CD4-positive, CD25-positive, alpha-beta regulatory T cell (primary cell): Measurements from ENCODE around the gene PTPN12. TPM values are rescaled to one million over a fixed set of nuclear protein-coding genes. Genes with fewer than 3 reads are reported as not detected.
"Not testable (repeated sequence)": the region's sequence is repeated elsewhere in the genome, so short reads cannot be mapped to it uniquely, and the experiment has no call there.

Source experiments
- ATAC-seq, 2 donors: fragments of 150-1000 bp; cut with Tn5 transposase; one replicate each; pipeline ENCODE4 v1.10.0; 2021; ENCODE audit warnings: low read depth in 2 of 2, moderate number of reproducible peaks in 2 of 2, moderate library complexity in 1 of 2
- DNase-seq, 3 donors: peaks; one replicate each; pipeline versions ENCODE4 v3.0.0 to v3.0.0-alpha.2; 2012 to 2022; ENCODE audit warnings: mixed read lengths in 1 of 3
- H3K27ac ChIP-seq: one replicate; pipeline ENCODE4 v1.7.0; 2013; ENCODE audit warnings: mild to moderate bottlenecking, low read length; ENCODE audit not compliant: insufficient read depth, poor library complexity, severe bottlenecking
- H3K27me3 ChIP-seq: one replicate; pipeline ENCODE4 v1.7.0; 2013; ENCODE audit warnings: low read length; ENCODE audit not compliant: control insufficient read depth, insufficient read depth
- H3K36me3 ChIP-seq: one replicate; pipeline ENCODE4 v1.7.0; 2013; ENCODE audit warnings: mild to moderate bottlenecking, low read length, moderate library complexity; ENCODE audit not compliant: control insufficient read depth, insufficient read depth
- H3K4me1 ChIP-seq: 2 replicates; pipeline ENCODE4 v1.7.0; 2013; ENCODE audit warnings: mild to moderate bottlenecking, low read length; ENCODE audit not compliant: insufficient read depth, control insufficient read depth, poor library complexity, severe bottlenecking
- H3K4me3 ChIP-seq: one replicate; pipeline ENCODE4 v1.7.0; 2013; ENCODE audit warnings: low read depth, mild to moderate bottlenecking, low read length, moderate library complexity
- H3K9me3 ChIP-seq, 2 experiments: 1 replicate in 1 of 2; 2 replicates in 1 of 2; pipeline ENCODE4 v1.7.0; 2013; ENCODE audit warnings: low read length in 2 of 2, mild to moderate bottlenecking in 1 of 2, moderate library complexity in 1 of 2; ENCODE audit not compliant: control insufficient read depth in 2 of 2
- H3K27ac Mint-ChIP-seq, 3 donors: one replicate each; pipeline ENCODE4 v1.8.0; 2020 to 2022; ENCODE audit warnings: mild to moderate bottlenecking in 3 of 3, mixed read lengths in 3 of 3, moderate library complexity in 2 of 3
- H3K27me3 Mint-ChIP-seq: one replicate; pipeline ENCODE4 v1.8.0; 2022; ENCODE audit warnings: mild to moderate bottlenecking, mixed read lengths
- H3K36me3 Mint-ChIP-seq: one replicate; pipeline ENCODE4 v1.8.0; 2020; ENCODE audit warnings: mixed read lengths
- H3K4me1 Mint-ChIP-seq, 4 donors: one replicate each; pipeline ENCODE4 v1.8.0; 2020 to 2022; ENCODE audit warnings: mixed read lengths in 4 of 4, mild to moderate bottlenecking in 1 of 4
- H3K4me3 Mint-ChIP-seq, 4 donors: one replicate each; pipeline ENCODE4 v1.8.0; 2020 to 2022; ENCODE audit warnings: mild to moderate bottlenecking in 4 of 4, mixed read lengths in 4 of 4, moderate library complexity in 3 of 4
- H3K9me3 Mint-ChIP-seq, 7 donors: one replicate each; pipeline ENCODE4 v1.8.0; 2020 to 2022; ENCODE audit warnings: mixed read lengths in 7 of 7, mild to moderate bottlenecking in 3 of 7, moderate library complexity in 2 of 7
- polyA plus RNA-seq, 4 donors: library from polyadenylated mRNA; unstranded; fragments of 300-500 nt; fragmentation: Illumina TruSeq; gene quantifications; one replicate each; pipeline ENCODE4 v1.2.3, GENCODE V29; 2021
- total RNA-seq: library from RNA; stranded (reverse); gene quantifications from one replicate; pipeline ENCODE4 v1.2.3, GENCODE V29; 2022

Gene PTPN12
- total and polyA plus RNA-seq, 5 donors from 2014 or later, result 0.41 to 15.8 (median 0.57) TPM

- Mint-ChIP-seq H3K4me1 (peaks cover 0 to 4% (median 0%) of the 10 kb centered on the region in 4 donors), H3K27ac (no peak overlapping the region), H3K9me3 (no peaks in the 10 kb centered on the region), H3K27me3 (no peaks in the 10 kb centered on the region), H3K4me3 (no peak overlapping the region), H3K36me3 (peaks cover 15% of the 10 kb centered on the region)
- ATAC-seq, result no peak
- Histone ChIP-seq H3K4me1 (no peaks in the 10 kb centered on the region), H3K4me3 (no peak overlapping the region), H3K9me3 (no peaks in the 10 kb centered on the region), H3K36me3 (peaks cover 5% of the 10 kb centered on the region), H3K27ac (no peak overlapping the region), H3K27me3 (no peaks in the 10 kb centered on the region)
- DNase-seq, result no peak
These were observed 92.7 kb downstream of the PTPN12 start for GRCh38 chr7:77629797-77630196.

GRCh38 chr7:77631820-77632219, 94.7 kb downstream of the PTPN12 start:
- H3K4me3 ChIP-seq, result no peak overlapping the region
- no peaks in the 10 kb centered on the region for H3K9me3 Mint-ChIP-seq
- no peaks in the 10 kb centered on the region for H3K27me3 ChIP-seq
- no peak overlapping the region for H3K4me3 Mint-ChIP-seq
- no peak overlapping the region for H3K27ac Mint-ChIP-seq
- peaks cover 4% of the 10 kb centered on the region for H3K36me3 ChIP-seq
- H3K4me1 ChIP-seq, result no peaks in the 10 kb centered on the region
- DNase-seq (no peak), ATAC-seq (no peak)
- peaks cover 0 to 4% (median 0%) of the 10 kb centered on the region in 4 donors for H3K4me1 Mint-ChIP-seq
- no peaks in the 10 kb centered on the region for H3K9me3 ChIP-seq
- H3K27ac ChIP-seq, result no peak overlapping the region
- peaks cover 7% of the 10 kb centered on the region for H3K36me3 Mint-ChIP-seq
- H3K27me3 Mint-ChIP-seq, result no peaks in the 10 kb centered on the region

DNA sequence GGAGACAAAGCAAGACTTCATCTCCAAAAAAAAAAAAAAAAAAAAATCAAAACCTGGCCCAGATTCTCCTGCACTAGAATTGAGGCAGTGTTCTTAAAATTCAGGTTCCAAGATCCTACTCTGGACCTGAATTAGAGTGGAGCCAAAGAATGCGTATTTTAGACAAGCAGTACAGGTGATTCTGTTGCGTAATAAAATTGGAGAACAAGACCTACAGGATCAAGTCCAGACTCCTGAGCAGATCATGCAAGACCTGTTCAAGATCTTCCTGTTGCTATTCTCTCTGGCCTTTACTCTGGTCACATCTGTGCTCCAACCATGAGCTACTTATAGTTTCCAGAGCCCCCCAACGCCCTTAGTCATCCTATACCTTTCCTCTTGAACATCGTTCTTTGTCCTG, 107.7 kb downstream of the PTPN12 start:
- no peaks in the 10 kb centered on the region for H3K9me3 ChIP-seq
- H3K27ac ChIP-seq, result no peak overlapping the region
- no peak for ATAC-seq
- H3K4me1 ChIP-seq, result no peaks in the 10 kb centered on the region
- Mint-ChIP-seq H3K9me3 (no peaks in the 10 kb centered on the region), H3K36me3 (no peaks in the 10 kb centered on the region), H3K27me3 (no peaks in the 10 kb centered on the region), H3K27ac (no peak overlapping the region), H3K4me1 (no peaks in the 10 kb centered on the region), H3K4me3 (no peak overlapping the region)
- no peak for DNase-seq
- no peaks in the 10 kb centered on the region for H3K27me3 ChIP-seq
- no peaks in the 10 kb centered on the region for H3K36me3 ChIP-seq
- H3K4me3 ChIP-seq, result no peak overlapping the region

GRCh38 chr7:77648742-77649338, 111.7 kb downstream of the PTPN12 start:
- no peaks in the 10 kb centered on the region for H3K36me3 Mint-ChIP-seq
- H3K4me1 ChIP-seq, result no peaks in the 10 kb centered on the region
- no peak overlapping the region for H3K27ac Mint-ChIP-seq
- no peak overlapping the region for H3K4me3 ChIP-seq
- no peaks in the 10 kb centered on the region for H3K27me3 ChIP-seq
- no peaks in the 10 kb centered on the region for H3K4me1 Mint-ChIP-seq
- no peaks in the 10 kb centered on the region for H3K36me3 ChIP-seq
- no peak overlapping the region for H3K4me3 Mint-ChIP-seq
- no peak for DNase-seq
- no peak overlapping the region for H3K27ac ChIP-seq
- H3K9me3 ChIP-seq, result no peaks in the 10 kb centered on the region
- no peaks in the 10 kb centered on the region for H3K27me3 Mint-ChIP-seq
- no peaks in the 10 kb centered on the region for H3K9me3 Mint-ChIP-seq
- ATAC-seq, result no peak

DNA sequence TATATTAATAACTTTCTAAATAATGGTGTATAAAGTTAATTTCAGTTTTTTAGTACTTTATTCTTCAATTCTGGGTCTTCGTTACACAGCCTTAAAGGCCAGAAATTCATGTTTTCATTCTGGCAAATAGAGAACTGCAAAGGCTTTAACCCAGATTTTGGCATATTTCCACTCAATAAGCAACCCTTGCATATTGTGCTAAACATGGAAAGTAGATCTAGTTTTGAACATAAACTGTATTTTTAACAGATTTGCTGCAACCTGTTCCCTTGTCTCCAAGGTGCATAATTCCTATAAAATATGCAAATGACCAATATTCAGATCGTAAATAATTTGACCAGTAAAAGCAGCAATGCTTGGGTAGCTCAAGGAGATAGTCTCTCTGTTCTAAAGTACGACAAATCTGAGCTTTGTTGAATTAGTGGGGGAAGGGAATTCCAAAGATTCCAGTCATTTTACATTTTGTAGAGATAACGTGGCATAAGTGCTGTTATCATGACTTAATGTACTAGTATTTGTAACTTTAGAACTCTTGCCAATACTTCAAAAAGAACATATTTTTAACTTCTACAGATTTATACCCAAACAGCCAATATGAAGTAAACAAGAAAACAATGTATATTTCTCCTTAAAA, 112.7 kb downstream of the PTPN12 start:
- H3K36me3 ChIP-seq, result no peaks in the 10 kb centered on the region
- H3K4me3 ChIP-seq, result no peak overlapping the region
- Mint-ChIP-seq H3K27ac (no peak overlapping the region), H3K9me3 (no peaks in the 10 kb centered on the region), H3K36me3 (no peaks in the 10 kb centered on the region), H3K4me3 (no peak overlapping the region), H3K27me3 (no peaks in the 10 kb centered on the region), H3K4me1 (no peaks in the 10 kb centered on the region)
- ATAC-seq (no peak), DNase-seq (no peak)
- no peak overlapping the region for H3K27ac ChIP-seq
- H3K4me1 ChIP-seq, result no peaks in the 10 kb centered on the region
- H3K9me3 ChIP-seq, result no peaks in the 10 kb centered on the region
- H3K27me3 ChIP-seq, result no peaks in the 10 kb centered on the region

DNA sequence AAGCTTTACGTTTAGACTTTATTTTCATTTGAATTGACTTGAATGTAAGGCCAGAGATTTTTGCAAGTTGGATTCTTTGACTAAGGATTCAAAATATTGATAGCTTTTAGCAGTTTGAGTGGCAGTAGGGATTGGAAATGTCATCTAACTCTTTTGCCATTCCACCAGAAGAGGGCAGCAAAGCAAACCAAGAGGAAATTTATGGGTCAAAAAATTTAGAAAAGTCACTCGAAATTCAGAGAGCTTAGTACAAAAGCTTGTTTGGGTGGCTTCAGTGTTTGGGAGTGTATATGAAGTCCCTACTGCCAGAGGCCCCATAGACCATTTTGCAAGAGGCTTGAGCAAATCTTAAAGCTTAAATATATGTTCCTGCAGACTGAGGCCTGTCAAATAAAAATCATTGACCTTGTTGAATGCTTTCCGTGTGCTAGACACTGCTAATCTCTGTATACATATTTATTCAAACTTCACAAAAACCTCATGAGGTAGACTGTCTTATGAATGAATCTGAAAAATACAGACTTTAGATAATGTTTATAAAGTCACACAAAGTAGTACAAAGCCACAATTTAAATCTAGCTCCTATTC, 114.6 kb downstream of the PTPN12 start:
- H3K36me3 Mint-ChIP-seq, result peaks cover 4% of the 10 kb centered on the region
- H3K36me3 ChIP-seq, result no peaks in the 10 kb centered on the region
- no peaks in the 10 kb centered on the region for H3K9me3 ChIP-seq
- H3K27ac ChIP-seq, result no peak overlapping the region
- H3K27ac Mint-ChIP-seq, result no peak overlapping the region
- no peaks in the 10 kb centered on the region for H3K9me3 Mint-ChIP-seq
- H3K27me3 Mint-ChIP-seq, result no peaks in the 10 kb centered on the region
- ATAC-seq (no peak), DNase-seq (peak; percentile 22 to 64 (median 50))
- no peak overlapping the region for H3K4me3 Mint-ChIP-seq
- H3K4me1 Mint-ChIP-seq, result no peaks in the 10 kb centered on the region
- H3K4me1 ChIP-seq, result no peaks in the 10 kb centered on the region
- H3K4me3 ChIP-seq, result no peak overlapping the region
- no peaks in the 10 kb centered on the region for H3K27me3 ChIP-seq

- H3K9me3 ChIP-seq, H3K36me3 ChIP-seq, H3K27me3 Mint-ChIP-seq, H3K27me3 ChIP-seq, H3K27ac Mint-ChIP-seq, H3K27ac ChIP-seq, H3K4me3 Mint-ChIP-seq, H3K4me1 ChIP-seq, H3K4me3 ChIP-seq, H3K9me3 Mint-ChIP-seq, H3K36me3 Mint-ChIP-seq, H3K4me1 Mint-ChIP-seq, DNase-seq, ATAC-seq: not testable (repeated sequence)
These were observed 115.7 kb downstream of the PTPN12 start for GRCh38 chr7:77652826-77653225.

DNA sequence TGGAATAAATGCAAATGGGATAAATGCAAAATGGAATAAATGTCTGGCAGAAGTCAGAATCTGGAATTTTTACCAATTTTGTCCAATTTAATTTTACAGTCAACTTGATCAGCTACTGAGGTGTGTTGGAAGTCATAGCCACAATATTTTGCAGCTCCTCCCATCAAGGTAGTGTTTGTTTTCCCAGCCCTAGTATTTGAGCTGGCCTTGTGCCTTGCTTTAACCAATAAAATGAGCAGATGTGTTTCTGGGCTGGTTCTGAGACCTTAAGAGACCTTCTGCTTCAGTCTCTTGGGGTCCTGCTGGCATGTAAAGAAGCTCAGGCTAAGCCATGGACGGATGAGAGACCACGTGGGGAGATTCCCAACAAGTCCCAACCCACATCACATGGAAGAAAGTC, 116.5 kb downstream of the PTPN12 start:
- no peak for DNase-seq

More for the DNA sequence above, 116.5 kb downstream of the PTPN12 start:
- Mint-ChIP-seq H3K4me1 (no peaks in the 10 kb centered on the region), H3K4me3 (no peak overlapping the region), H3K9me3 (no peaks in the 10 kb centered on the region), H3K27ac (peak overlapping the region in 1 of 3 donors; percentile 69), H3K27me3 (no peaks in the 10 kb centered on the region), H3K36me3 (peaks cover 4% of the 10 kb centered on the region)
- Histone ChIP-seq H3K27ac (no peak overlapping the region), H3K36me3 (no peaks in the 10 kb centered on the region), H3K27me3 (no peaks in the 10 kb centered on the region), H3K4me1 (no peaks in the 10 kb centered on the region), H3K4me3 (no peak overlapping the region), H3K9me3 (no peaks in the 10 kb centered on the region)
- no peak for ATAC-seq
